Neural cell (in vitro differentiated cells): ENCODE measurements around the gene CACNG8. TPM values are rescaled to one million over a fixed set of nuclear protein-coding genes. Genes with fewer than 3 reads are reported as not detected.
A peak's percentile ranks its signal among the peaks of the same experiment; 100 is the strongest.

Source experiments
- H2AFZ ChIP-seq: fragments of 200-600, 300-800 bp; sonication (generic), shearing (Covaris generic); 2 replicates; pipeline ENCODE4 v1.6.0; 2014; ENCODE audit warnings: low read depth, mild to moderate bottlenecking, antibody characterized with exemption, low read length, moderate library complexity
- H3F3A ChIP-seq: fragments of 200-600 bp; shearing (Covaris generic); 2 replicates; pipeline ENCODE4 v1.6.1; 2016; ENCODE audit warnings: mild to moderate bottlenecking, moderate library complexity, mixed read lengths, antibody characterized with exemption, low read length; ENCODE audit not compliant: insufficient read depth, poor library complexity, severe bottlenecking
- H3K27ac ChIP-seq: fragments of 200-600, 300-800 bp; sonication (generic), shearing (Covaris generic); 2 replicates; pipeline ENCODE4 v1.5.1; 2014; ENCODE audit warnings: mild to moderate bottlenecking, low read length, moderate library complexity
- H3K27me3 ChIP-seq: fragments of 300-800, 200-600 bp; sonication (generic), shearing (Covaris generic); 2 replicates; pipeline ENCODE4 v1.6.0; 2014; ENCODE audit warnings: mild to moderate bottlenecking, low read depth, low read length, moderate library complexity; ENCODE audit not compliant: insufficient read depth
- H3K36me3 ChIP-seq: fragments of 300-800, 200-600 bp; sonication (generic), shearing (Covaris generic); 2 replicates; pipeline ENCODE4 v1.5.1; 2014; ENCODE audit warnings: mild to moderate bottlenecking, antibody characterized with exemption, low read length, moderate library complexity; ENCODE audit not compliant: insufficient read depth
- H3K4me2 ChIP-seq: fragments of 300-800, 200-600 bp; sonication (generic), shearing (Covaris generic); 2 replicates; pipeline ENCODE4 v1.6.0; 2014; ENCODE audit warnings: mild to moderate bottlenecking, low read length
- H3K4me3 ChIP-seq: fragments of 300-800, 200-600 bp; sonication (generic), shearing (Covaris generic); 2 replicates; pipeline ENCODE4 v1.5.1; 2014; ENCODE audit warnings: mild to moderate bottlenecking, low read length, moderate library complexity
- H3K79me2 ChIP-seq: fragments of 200-600 bp; shearing (Covaris generic); replicated peaks from 2 replicates; pipeline ENCODE4 v1.6.0; 2014; ENCODE audit warnings: mild to moderate bottlenecking, low read length, moderate library complexity; ENCODE audit not compliant: insufficient read depth
- H3K9ac ChIP-seq: fragments of 300-800, 200-600 bp; sonication (generic), shearing (Covaris generic); 2 replicates; pipeline ENCODE4 v1.6.1; 2016; ENCODE audit warnings: mild to moderate bottlenecking, low read length, mixed read lengths
- H3K9me2 ChIP-seq: fragments of 200-600 bp; shearing (Covaris generic); 2 replicates; pipeline ENCODE4 v1.6.1; 2016; ENCODE audit warnings: mild to moderate bottlenecking, low read length, mixed read lengths; ENCODE audit not compliant: insufficient read depth
- H3K9me3 ChIP-seq: fragments of 200-600, 300-800 bp; sonication (generic), shearing (Covaris generic); 2 replicates; pipeline ENCODE4 v1.6.1; 2016; ENCODE audit warnings: mild to moderate bottlenecking, mixed run types, low read length, moderate library complexity, mixed read lengths
- H4K20me1 ChIP-seq: fragments of 200-600 bp; shearing (Covaris generic); 2 replicates; pipeline ENCODE4 v1.6.1; 2016; ENCODE audit warnings: mild to moderate bottlenecking, mixed run types; ENCODE audit not compliant: insufficient read depth
- EP300 ChIP-seq: fragments of 450-650 bp; conservative IDR thresholded peaks from 2 replicates; pipeline ENCODE4 v1.6.1; 2014; ENCODE audit warnings: antibody characterized with exemption, mild to moderate bottlenecking, moderate library complexity; ENCODE audit not compliant: poor library complexity, severe bottlenecking
- EZH2 ChIP-seq: fragments of 200-600, 300-800 bp; shearing (Covaris generic), sonication (generic); IDR thresholded peaks from 2 replicates; pipeline ENCODE4 v1.6.1; 2014; ENCODE audit warnings: antibody characterized with exemption, low read length, borderline replicate concordance, mild to moderate bottlenecking; ENCODE audit not compliant: insufficient read depth, poor library complexity, severe bottlenecking
- MXI1 ChIP-seq: fragments of 450-650 bp; conservative IDR thresholded peaks from 2 replicates; pipeline ENCODE4 v1.6.1; 2014; ENCODE audit warnings: antibody characterized with exemption, mild to moderate bottlenecking; ENCODE audit not compliant: poor library complexity, severe bottlenecking
- POLR2AphosphoS5 ChIP-seq: IDR thresholded peaks from 2 replicates; pipeline ENCODE4 v1.6.1; 2012
- RAD21 ChIP-seq: fragments of 450-650 bp; conservative IDR thresholded peaks from 2 replicates; pipeline ENCODE4 v1.6.1; 2014; ENCODE audit warnings: antibody characterized with exemption, mild to moderate bottlenecking, moderate library complexity
- SMC3 ChIP-seq: fragments of 450-650 bp; conservative IDR thresholded peaks from 2 replicates; pipeline ENCODE4 v1.6.1; 2014; ENCODE audit warnings: antibody characterized with exemption, mild to moderate bottlenecking, moderate library complexity; ENCODE audit not compliant: poor library complexity
- TAF1 ChIP-seq: IDR thresholded peaks from 2 replicates; pipeline ENCODE4 v1.6.1; 2012; ENCODE audit warnings: low read depth
- polyA minus RNA-seq: library from RNA; depleted of rRNA, polyadenylated mRNA; stranded (reverse); fragments of >200 nt; gene quantifications from 2 replicates; pipeline ENCODE4 v1.2.3, GENCODE V29; 2014
- polyA plus RNA-seq: library from polyadenylated mRNA; depleted of rRNA; stranded (reverse); fragments of >200 nt; gene quantifications from 2 replicates; pipeline ENCODE4 v1.2.3, GENCODE V29; 2014
- TF ChIP-seq, protein P1 (sequence below): fragments of 450-650 bp; IDR thresholded peaks from 2 replicates; pipeline ENCODE4 v1.5.1; 2014; ENCODE audit warnings: antibody characterized with exemption, mild to moderate bottlenecking, moderate library complexity; ENCODE audit not compliant: poor library complexity, severe bottlenecking
- TF ChIP-seq, protein P2 (sequence below): IDR thresholded peaks from 2 replicates; pipeline ENCODE4 v1.6.1; 2012; ENCODE audit warnings: borderline replicate concordance

CACNG8 gene
- polyA plus RNA-seq (3.3 and 6.0 TPM in 2 replicates), polyA minus RNA-seq (8.5 and 9.4 TPM in 2 replicates)

DNA sequence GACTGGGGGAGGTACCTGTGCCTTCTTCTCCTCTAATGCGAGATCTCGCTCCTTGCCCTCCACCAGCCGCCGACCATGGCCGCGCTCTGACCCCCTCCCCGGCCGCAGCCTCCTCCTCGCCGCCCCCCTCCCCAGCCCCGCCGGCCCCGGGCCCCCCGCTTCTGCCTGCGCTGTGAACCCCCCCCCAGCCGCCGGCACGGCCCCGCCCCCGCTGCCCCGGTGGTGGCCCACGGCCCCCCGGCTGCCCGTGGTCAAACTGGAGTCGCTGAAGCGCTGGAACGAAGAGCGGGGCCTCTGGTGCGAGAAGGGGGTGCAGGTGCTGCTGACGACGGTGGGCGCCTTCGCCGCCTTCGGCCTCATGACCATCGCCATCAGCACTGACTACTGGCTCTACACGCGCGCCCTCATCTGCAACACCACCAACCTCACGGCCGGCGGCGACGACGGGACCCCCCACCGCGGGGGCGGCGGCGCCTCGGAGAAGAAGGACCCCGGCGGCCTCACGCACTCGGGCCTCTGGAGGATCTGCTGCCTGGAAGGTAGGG, at the start of gene CACNG8:
TSS of gene CACNG8 (plus strand) at position 51 of the 545 bp plus-strand sequence.
- no peak within 1 kb of the TSS for H3K27ac ChIP-seq
- no peaks in the 10 kb centered on the region for H4K20me1 ChIP-seq
- H3K4me3 ChIP-seq: peak within 1 kb of the TSS; percentile 73
- peak within 1 kb of the TSS; percentile 58 for H3K4me2 ChIP-seq
- H3K36me3 ChIP-seq: peaks cover 4% of the 10 kb centered on the region
- TF ChIP-seq SMC3: no peak
- no peak for TF ChIP-seq EP300
- TF ChIP-seq RAD21: no peak
- TF ChIP-seq EZH2: no peak
- TF ChIP-seq TAF1: no peak
- TF ChIP-seq POLR2AphosphoS5: no peak
- TF ChIP-seq, protein P1, sequence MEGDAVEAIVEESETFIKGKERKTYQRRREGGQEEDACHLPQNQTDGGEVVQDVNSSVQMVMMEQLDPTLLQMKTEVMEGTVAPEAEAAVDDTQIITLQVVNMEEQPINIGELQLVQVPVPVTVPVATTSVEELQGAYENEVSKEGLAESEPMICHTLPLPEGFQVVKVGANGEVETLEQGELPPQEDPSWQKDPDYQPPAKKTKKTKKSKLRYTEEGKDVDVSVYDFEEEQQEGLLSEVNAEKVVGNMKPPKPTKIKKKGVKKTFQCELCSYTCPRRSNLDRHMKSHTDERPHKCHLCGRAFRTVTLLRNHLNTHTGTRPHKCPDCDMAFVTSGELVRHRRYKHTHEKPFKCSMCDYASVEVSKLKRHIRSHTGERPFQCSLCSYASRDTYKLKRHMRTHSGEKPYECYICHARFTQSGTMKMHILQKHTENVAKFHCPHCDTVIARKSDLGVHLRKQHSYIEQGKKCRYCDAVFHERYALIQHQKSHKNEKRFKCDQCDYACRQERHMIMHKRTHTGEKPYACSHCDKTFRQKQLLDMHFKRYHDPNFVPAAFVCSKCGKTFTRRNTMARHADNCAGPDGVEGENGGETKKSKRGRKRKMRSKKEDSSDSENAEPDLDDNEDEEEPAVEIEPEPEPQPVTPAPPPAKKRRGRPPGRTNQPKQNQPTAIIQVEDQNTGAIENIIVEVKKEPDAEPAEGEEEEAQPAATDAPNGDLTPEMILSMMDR: no peak
- no peak for TF ChIP-seq MXI1
- TF ChIP-seq, protein P2, sequence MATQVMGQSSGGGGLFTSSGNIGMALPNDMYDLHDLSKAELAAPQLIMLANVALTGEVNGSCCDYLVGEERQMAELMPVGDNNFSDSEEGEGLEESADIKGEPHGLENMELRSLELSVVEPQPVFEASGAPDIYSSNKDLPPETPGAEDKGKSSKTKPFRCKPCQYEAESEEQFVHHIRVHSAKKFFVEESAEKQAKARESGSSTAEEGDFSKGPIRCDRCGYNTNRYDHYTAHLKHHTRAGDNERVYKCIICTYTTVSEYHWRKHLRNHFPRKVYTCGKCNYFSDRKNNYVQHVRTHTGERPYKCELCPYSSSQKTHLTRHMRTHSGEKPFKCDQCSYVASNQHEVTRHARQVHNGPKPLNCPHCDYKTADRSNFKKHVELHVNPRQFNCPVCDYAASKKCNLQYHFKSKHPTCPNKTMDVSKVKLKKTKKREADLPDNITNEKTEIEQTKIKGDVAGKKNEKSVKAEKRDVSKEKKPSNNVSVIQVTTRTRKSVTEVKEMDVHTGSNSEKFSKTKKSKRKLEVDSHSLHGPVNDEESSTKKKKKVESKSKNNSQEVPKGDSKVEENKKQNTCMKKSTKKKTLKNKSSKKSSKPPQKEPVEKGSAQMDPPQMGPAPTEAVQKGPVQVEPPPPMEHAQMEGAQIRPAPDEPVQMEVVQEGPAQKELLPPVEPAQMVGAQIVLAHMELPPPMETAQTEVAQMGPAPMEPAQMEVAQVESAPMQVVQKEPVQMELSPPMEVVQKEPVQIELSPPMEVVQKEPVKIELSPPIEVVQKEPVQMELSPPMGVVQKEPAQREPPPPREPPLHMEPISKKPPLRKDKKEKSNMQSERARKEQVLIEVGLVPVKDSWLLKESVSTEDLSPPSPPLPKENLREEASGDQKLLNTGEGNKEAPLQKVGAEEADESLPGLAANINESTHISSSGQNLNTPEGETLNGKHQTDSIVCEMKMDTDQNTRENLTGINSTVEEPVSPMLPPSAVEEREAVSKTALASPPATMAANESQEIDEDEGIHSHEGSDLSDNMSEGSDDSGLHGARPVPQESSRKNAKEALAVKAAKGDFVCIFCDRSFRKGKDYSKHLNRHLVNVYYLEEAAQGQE: no peak
- H3K79me2 ChIP-seq: peaks cover 7% of the 10 kb centered on the region
- H3K9ac ChIP-seq: peak within 1 kb of the TSS; percentile 9
- H3K27me3 ChIP-seq: no peaks in the 10 kb centered on the region
- H3K9me3 ChIP-seq: no peaks in the 10 kb centered on the region
- H3F3A ChIP-seq: no peaks in the 10 kb centered on the region
- H3K9me2 ChIP-seq: no peaks in the 10 kb centered on the region
- no peak within 1 kb of the TSS for H2AFZ ChIP-seq

DNA sequence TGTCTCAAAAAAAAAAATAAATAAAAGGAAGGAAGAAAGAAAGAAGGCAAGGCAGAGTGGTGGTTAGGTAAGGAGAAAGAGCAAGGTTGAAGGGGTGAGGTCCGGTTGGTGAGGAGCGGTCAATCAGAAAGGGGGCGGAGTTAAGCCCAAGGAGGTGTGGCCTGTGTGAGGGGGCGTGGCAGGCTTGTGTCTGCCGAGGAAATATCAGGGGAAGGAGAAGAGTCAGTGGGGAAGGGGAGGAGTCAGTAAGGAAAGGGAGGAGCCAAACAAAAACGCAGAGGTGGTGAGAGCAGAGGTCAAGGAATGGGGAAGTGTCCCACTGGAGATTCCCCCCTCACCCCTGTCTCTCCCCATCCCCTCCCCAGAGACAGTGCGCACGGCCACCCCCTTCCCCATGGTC, 47.7 kb upstream of the CACNG8 start:
- Histone ChIP-seq H2AFZ (no peak overlapping the region), H3K79me2 (peaks cover 24% of the 10 kb centered on the region), H3K27me3 (no peaks in the 10 kb centered on the region), H3K9me3 (no peaks in the 10 kb centered on the region), H3K4me2 (no peak overlapping the region), H3K9ac (no peak overlapping the region), H3K4me3 (no peak overlapping the region), H3K9me2 (no peaks in the 10 kb centered on the region), H3K27ac (no peak overlapping the region), H3K36me3 (no peaks in the 10 kb centered on the region), H4K20me1 (no peaks in the 10 kb centered on the region), H3F3A (no peaks in the 10 kb centered on the region)
- TF ChIP-seq TAF1 (no peak), POLR2AphosphoS5 (no peak), RAD21 (no peak), EP300 (no peak), SMC3 (no peak), EZH2 (no peak), MXI1 (no peak)
- TF ChIP-seq, protein P1: no peak
- TF ChIP-seq, protein P2: no peak
